Activated CD4-positive, alpha-beta T cell treated with anti-CD3 and anti-CD28 coated beads for 36 hours (primary cell): ENCODE data around the gene STUM. TPM values are rescaled to one million over a fixed set of nuclear protein-coding genes. Genes with fewer than 3 reads are reported as not detected.
"Not testable (repeated sequence)": the region's sequence is repeated elsewhere in the genome, so short reads cannot be mapped to it uniquely, and the experiment has no call there.

Source experiments
- ATAC-seq: fragments of 200-7000 bp; cut with Tn5 transposase; one replicate; pipeline ENCODE4 v1.10.0; 2021; ENCODE audit warnings: mild to moderate bottlenecking, moderate library complexity
- CTCF ChIA-PET: fragments of 350-600 bp; sonication (Branson Sonifier 250); formaldehyde crosslinking; loops from one replicate; lab custom pipeline; 2021; ENCODE audit warnings: antibody characterized with exemption; lab: Charles Lee
- POLR2A ChIA-PET: fragments of 350-600 bp; sonication (Branson Sonifier 250); formaldehyde crosslinking; loops from one replicate; lab custom pipeline; 2021; ENCODE audit warnings: antibody characterized with exemption, inconsistent platforms; lab: Charles Lee
- DNase-seq: peaks from one replicate; pipeline ENCODE4 v3.0.0-alpha.2; 2020
- H3K27ac Mint-ChIP-seq: one replicate; pipeline ENCODE4 v1.8.0; 2021; ENCODE audit warnings: mixed read lengths
- H3K27me3 Mint-ChIP-seq: one replicate; pipeline ENCODE4 v1.8.0; 2021; ENCODE audit warnings: mixed read lengths
- H3K36me3 Mint-ChIP-seq: one replicate; pipeline ENCODE4 v1.8.0; 2021; ENCODE audit warnings: low read depth, mixed read lengths
- H3K4me1 Mint-ChIP-seq: one replicate; pipeline ENCODE4 v1.8.0; 2021; ENCODE audit warnings: mixed read lengths
- H3K4me3 Mint-ChIP-seq: one replicate; pipeline ENCODE4 v1.8.0; 2021; ENCODE audit warnings: mild to moderate bottlenecking, moderate library complexity, mixed read lengths
- H3K9me3 Mint-ChIP-seq: one replicate; pipeline ENCODE4 v1.8.0; 2021; ENCODE audit warnings: low read depth, mixed read lengths
- intact Hi-C, 2 experiments: fragments of 100-400 bp; cut with DNase I in 1 of 2; cut with micrococcal nuclease in 1 of 2; formaldehyde crosslinking; loops; one replicate each; pipeline versions ENCODE4 v1.14.2 to v1.15.1; 2022 to 2024; cut with DNase I, micrococcal nuclease
- total RNA-seq, 2 experiments: library from RNA; stranded (reverse); gene quantifications; one replicate each; pipeline ENCODE4 v1.2.3, GENCODE V29; 2021

The STUM gene, protein sequence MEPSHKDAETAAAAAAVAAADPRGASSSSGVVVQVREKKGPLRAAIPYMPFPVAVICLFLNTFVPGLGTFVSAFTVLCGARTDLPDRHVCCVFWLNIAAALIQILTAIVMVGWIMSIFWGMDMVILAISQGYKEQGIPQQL
- not detected for total RNA-seq

DNA sequence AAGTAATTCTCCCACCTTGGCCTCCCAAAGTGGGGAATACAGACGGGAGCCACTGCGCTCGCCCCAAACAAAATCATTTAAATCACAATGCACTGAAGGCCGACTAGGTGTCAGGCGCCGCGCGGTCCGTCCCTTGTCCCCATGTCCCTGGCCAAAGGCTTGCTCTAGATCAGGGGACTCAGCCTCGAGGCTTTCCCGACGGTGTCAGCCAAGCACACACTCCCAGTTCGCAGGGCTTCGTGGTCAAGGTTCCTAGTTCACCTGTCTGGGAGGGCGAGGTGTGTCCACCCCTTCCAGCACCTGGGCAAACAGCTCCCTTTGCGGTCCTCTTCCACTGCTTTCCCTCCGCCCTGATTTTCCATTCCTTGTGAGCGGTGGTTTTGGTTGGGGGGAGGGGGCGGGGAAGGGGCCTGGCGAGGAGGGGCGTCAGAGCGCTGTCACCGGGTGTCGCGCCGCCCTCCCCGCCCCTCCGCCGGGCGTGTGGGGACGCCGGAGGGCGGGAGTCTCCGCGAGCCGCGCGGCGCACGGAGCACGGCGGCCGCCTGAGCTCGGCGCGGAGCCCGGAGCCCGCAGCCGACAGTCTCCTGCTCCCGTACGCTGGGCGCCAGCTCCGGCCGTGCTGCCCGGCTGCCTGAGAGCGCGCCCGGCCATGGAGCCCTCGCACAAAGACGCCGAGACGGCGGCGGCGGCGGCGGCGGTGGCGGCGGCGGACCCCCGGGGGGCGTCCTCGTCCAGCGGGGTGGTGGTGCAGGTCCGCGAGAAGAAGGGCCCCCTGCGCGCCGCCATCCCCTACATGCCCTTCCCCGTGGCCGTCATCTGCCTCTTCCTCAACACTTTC is at the start of gene STUM:
STUM (plus strand) TSS at position 509 of the 838 bp plus-strand sequence; CDS start at position 650, 141 bp downstream.
- ChIA-PET POLR2A (no interaction called here), CTCF (interaction anchor here (1.2 to 1.6 kb wide), 2 partner anchors 13 to 279 kb away, joined by 3 to 6 read pairs; no protein-coding TSS in a partner anchor)
- Mint-ChIP-seq H3K4me1 (peaks cover 14% of the 10 kb centered on the region), H3K9me3 (no peaks in the 10 kb centered on the region), H3K27ac (no peak within 1 kb of the TSS), H3K36me3 (no peaks in the 10 kb centered on the region), H3K27me3 (peaks cover 42% of the 10 kb centered on the region), H3K4me3 (peak within 1 kb of the TSS; percentile 56)
- intact Hi-C loops, result loop anchor here in 1 of 2 experiments (1.0 to 10.0 kb wide), 6 partner anchors 60 to 889 kb away; partner anchors contain the start of gene CDC42BPA
- DNase-seq (peak; percentile 42), ATAC-seq (peak; percentile 49)

DNA sequence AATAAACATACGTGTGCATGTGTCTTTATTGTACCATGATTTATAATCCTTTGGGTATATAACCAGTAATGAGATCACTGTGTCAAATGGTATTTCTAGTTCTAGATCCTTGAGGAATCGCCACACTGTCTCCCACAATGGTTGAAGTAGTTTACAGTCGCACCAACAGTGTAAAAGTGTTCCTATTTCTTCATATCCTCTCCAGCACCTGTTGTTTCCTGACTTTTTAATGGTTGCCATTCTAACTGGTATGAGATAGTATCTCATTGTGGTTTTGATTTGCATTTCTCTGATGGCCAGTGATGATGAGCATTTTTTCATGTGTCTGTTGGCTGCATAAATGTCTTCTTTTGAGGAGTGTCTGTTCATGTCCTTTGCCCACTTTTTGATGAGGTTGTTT is 48.9 kb upstream of the STUM start:
- H3K27ac Mint-ChIP-seq, H3K27me3 Mint-ChIP-seq, intact Hi-C loops, POLR2A ChIA-PET, ATAC-seq, CTCF ChIA-PET, DNase-seq, H3K4me1 Mint-ChIP-seq, H3K4me3 Mint-ChIP-seq, H3K9me3 Mint-ChIP-seq, H3K36me3 Mint-ChIP-seq: not testable (repeated sequence)

DNA sequence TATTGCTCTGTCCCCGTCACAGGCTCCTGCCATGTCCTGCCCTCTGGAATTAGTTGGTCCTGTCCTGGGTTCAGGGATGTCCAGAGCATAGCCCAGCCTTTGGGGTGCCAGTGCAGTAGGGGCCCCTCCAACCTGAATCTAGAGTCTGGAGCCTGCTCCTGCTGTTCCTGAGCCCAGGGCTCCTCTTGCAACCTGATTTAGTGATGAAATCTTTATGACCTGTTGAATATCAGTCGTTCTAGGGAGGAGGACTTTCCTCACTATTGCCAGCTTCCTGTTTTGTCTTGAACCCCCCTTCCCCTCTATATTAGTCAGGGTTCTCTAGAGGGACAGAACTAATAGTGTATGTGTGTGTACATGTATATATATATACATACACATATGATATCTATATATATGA is 42.5 kb upstream of the STUM start:
- no peaks in the 10 kb centered on the region for H3K4me1 Mint-ChIP-seq
- no peak overlapping the region for H3K27ac Mint-ChIP-seq
- H3K36me3 Mint-ChIP-seq, result no peaks in the 10 kb centered on the region
- peaks cover 14% of the 10 kb centered on the region for H3K27me3 Mint-ChIP-seq
- no peak overlapping the region for H3K4me3 Mint-ChIP-seq
- no peaks in the 10 kb centered on the region for H3K9me3 Mint-ChIP-seq
- DNase-seq (no peak), ATAC-seq (no peak)
- CTCF ChIA-PET, result no interaction called here
- intact Hi-C loops, result no loop called here
- POLR2A ChIA-PET, result no interaction called here

DNA sequence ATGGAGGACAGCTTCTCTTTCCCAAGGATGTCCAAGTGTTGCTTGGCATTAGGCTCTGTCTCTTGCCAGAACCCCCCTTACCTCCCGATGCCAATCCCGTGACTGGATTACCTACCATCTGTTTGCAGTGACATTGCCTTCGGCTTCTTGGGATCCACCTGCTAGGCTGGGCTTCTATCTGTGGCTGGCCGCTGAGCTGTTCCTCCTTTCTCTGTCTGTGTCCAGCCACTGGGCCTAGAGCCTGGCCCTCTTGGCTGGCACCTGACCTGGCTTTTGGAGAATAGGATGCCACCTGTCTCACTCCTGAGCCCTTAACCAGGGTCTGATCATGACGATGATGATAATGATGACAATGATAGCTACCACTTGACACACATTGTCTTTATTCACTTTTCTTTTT is 41.6 kb upstream of the STUM start:
- Mint-ChIP-seq H3K27me3 (peaks cover 14% of the 10 kb centered on the region), H3K4me1 (no peaks in the 10 kb centered on the region), H3K36me3 (no peaks in the 10 kb centered on the region), H3K4me3 (no peak overlapping the region), H3K9me3 (no peaks in the 10 kb centered on the region), H3K27ac (no peak overlapping the region)
- ATAC-seq (no peak), DNase-seq (no peak)
- intact Hi-C loops, result no loop called here
- CTCF ChIA-PET, result no interaction called here
- POLR2A ChIA-PET, result no interaction called here

DNA sequence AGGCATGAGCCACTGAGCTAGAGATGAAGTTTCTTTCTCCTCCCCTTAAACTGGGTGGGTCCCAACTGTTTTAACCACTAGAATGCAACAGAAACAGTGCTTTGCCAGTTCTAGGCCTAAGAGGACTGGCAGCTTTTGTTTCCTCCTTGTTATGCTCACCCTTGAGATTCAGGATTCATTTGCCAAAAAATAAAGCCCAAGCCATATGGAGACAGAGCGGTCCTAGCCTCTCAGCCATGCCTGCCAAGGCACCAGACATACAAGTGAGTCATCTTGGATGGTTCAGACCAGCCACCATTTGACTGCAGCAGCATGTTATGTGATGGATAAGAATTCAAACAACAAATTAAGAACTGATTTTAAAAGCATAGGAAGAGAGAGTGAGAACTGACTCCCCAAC is 38.1 kb upstream of the STUM start:
- Mint-ChIP-seq H3K4me1 (no peaks in the 10 kb centered on the region), H3K9me3 (no peaks in the 10 kb centered on the region), H3K4me3 (no peak overlapping the region), H3K36me3 (no peaks in the 10 kb centered on the region), H3K27ac (no peak overlapping the region), H3K27me3 (peaks cover 5% of the 10 kb centered on the region)
- intact Hi-C loops, result no loop called here
- ATAC-seq (no peak), DNase-seq (no peak)
- POLR2A ChIA-PET, result no interaction called here
- CTCF ChIA-PET, result no interaction called here

DNA sequence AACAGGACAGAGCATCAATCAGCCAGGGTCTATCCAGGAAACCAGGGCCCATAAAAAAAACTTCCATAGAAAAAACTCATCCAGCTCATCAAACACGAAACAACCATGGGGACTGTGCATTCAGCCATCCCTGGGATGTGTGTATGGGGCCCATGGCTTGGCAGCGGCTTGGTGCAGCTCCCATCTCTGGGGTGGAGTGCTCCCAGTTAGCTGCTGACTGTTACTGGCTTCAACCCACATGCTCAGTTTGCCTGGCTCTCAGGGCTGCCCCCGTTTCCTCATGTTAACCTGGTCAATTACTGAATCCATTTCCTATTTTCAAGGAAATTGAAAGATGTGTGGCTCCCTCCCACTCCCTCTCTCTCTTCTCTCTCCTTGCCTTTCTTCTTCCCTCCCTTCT is 37.3 kb upstream of the STUM start:
- no peak for DNase-seq
- no peaks in the 10 kb centered on the region for H3K36me3 Mint-ChIP-seq
- no peak overlapping the region for H3K27ac Mint-ChIP-seq
- ChIA-PET CTCF (interaction anchor here (0.7 kb wide), 1 partner anchor 350 kb away, joined by 3 read pairs; no protein-coding TSS in a partner anchor), POLR2A (interaction anchor here (0.6 kb wide), 1 partner anchor 90 kb away, joined by 5 read pairs; no protein-coding TSS in a partner anchor)
- H3K4me1 Mint-ChIP-seq, result no peaks in the 10 kb centered on the region
- H3K27me3 Mint-ChIP-seq, result peaks cover 5% of the 10 kb centered on the region
- no peaks in the 10 kb centered on the region for H3K9me3 Mint-ChIP-seq
- no peak for ATAC-seq
- no peak overlapping the region for H3K4me3 Mint-ChIP-seq
- intact Hi-C loops, result no loop called here

DNA sequence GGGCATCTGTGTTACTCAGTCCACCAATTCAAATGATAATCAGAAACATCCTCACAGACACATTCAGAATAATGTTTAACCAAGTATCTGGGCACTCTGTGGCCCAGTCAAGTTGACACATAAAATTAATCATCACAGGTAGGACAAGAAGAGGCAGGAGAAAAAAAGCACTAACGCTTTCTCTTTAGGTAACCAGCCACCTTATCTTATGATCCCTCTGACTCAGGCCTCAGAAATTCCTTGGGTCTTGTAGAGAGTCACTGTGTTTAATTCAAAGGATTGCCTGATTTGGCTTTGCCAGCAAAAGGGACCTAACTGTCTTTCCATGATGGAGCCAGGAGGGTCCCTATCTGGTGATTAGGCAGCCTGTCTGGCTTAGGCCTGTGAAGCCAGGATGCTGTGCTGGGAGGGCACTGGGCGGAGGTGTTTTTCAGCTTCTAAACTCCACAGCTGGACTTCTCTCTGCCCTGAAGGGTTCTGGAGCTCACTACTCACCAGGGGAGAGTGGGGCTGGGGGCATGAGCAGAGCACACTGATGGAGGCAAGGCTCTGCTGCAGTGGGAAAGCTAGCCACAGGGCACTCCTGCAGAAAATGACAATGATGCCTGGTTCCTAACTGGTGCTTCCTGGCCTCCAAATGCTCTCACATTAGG is 36.4 kb upstream of the STUM start:
- intact Hi-C loops, result no loop called here
- ChIA-PET CTCF (interaction anchor here (0.7 to 1.4 kb wide), 2 partner anchors 55 to 349 kb away, joined by 3 to 6 read pairs; no protein-coding TSS in a partner anchor), POLR2A (interaction anchor here (0.6 kb wide), 1 partner anchor 114 kb away, joined by 3 read pairs; no protein-coding TSS in a partner anchor)
- Mint-ChIP-seq H3K4me1 (no peaks in the 10 kb centered on the region), H3K36me3 (no peaks in the 10 kb centered on the region), H3K27ac (no peak overlapping the region), H3K27me3 (peaks cover 5% of the 10 kb centered on the region), H3K9me3 (no peaks in the 10 kb centered on the region), H3K4me3 (no peak overlapping the region)
- DNase-seq (no peak), ATAC-seq (no peak)

DNA sequence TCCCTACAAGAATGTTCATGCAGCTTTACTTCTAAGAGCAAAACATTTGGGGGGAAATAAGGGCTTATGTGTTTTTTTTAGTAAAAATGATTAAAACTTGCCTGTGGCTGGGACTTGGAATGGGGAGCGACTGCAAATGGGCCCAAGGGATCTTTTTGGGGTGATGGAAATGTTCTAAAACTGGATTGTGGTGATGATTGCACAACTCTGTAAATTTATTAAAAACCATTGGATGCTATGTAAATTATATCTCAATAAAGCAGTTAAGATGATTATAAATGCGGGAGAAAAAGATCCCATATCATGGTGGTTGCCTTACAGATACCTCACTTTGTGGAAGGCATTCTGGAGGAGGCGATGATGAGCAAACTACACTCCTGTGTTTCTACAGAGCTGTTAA is 30.2 kb upstream of the STUM start:
- Mint-ChIP-seq H3K9me3 (no peaks in the 10 kb centered on the region), H3K27me3 (peaks cover under 1% of the 10 kb centered on the region), H3K27ac (no peak overlapping the region), H3K36me3 (no peaks in the 10 kb centered on the region), H3K4me3 (no peak overlapping the region), H3K4me1 (no peaks in the 10 kb centered on the region)
- POLR2A ChIA-PET, result no interaction called here
- CTCF ChIA-PET, result no interaction called here
- ATAC-seq (no peak), DNase-seq (no peak)
- intact Hi-C loops, result no loop called here

DNA sequence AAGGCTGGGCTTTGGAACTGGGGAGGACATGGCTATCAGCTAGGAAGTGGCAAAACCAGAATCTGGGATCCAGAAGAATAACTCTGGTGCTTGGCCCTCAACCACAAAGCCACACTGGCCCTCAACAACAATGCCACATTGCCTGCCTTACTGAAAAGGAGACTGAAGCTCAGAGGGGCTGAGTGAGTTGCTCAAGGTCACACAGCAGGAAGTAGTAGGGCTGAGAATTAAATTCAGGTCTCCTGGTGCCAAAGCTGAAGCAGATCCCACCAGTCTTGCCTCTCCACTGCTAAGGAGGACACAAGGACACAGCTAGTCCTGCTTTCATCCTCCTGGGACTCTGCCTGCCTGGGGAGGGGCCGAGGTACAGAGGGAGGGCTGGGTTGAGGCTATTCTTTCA is 29.4 kb upstream of the STUM start:
- no peak overlapping the region for H3K27ac Mint-ChIP-seq
- intact Hi-C loops, result no loop called here
- ChIA-PET CTCF (interaction anchor here (0.8 to 1.4 kb wide), 3 partner anchors 25 to 43 kb away, joined by 3 to 4 read pairs (median 3); no protein-coding TSS in a partner anchor), POLR2A (no interaction called here)
- H3K9me3 Mint-ChIP-seq, result no peaks in the 10 kb centered on the region
- H3K36me3 Mint-ChIP-seq, result no peaks in the 10 kb centered on the region
- DNase-seq (no peak), ATAC-seq (no peak)
- H3K27me3 Mint-ChIP-seq, result peaks cover 1% of the 10 kb centered on the region
- no peak overlapping the region for H3K4me3 Mint-ChIP-seq
- no peaks in the 10 kb centered on the region for H3K4me1 Mint-ChIP-seq

DNA sequence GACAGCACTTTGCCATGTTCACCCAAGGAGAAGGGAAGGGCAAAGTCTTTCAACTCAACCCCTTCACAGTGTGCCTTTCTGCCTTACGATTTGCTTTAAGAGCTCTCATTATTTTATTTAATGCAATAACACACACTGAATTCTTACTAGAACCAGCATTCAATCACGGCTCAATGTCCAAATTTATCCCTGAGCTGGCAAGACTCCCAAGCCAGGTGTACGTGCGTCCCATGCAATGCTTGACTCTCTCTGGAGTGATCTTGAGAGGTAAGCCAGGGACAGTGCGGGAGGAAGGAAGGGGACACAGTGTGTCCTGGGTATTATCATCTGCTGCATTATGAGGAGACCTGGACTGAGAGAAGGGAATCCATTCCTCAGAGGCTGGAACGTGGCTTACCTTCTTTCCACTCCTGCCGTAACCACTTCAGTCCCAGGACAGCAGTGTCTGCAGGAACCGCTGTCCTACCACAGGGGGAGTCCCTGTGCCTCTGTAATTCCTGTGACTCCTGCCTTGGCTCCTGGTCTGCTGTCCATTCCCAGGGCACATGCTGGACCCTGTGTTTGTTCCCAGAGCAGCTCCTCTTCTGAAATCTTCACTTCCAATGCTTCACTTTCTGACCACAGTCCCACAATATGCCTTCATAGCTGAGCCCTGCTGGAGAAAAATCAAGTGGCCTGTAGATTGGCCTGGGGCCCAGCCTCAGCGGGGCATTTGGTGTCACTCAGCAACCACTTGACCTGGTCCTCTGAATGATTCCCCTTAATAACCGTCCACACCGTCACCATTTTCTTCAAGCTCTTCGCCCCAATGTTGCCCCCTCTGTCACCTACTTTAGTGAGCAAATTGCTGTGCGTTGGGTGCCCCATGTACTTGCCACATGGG is 28.6 kb upstream of the STUM start:
- Mint-ChIP-seq H3K27me3 (peaks cover 1% of the 10 kb centered on the region), H3K36me3 (no peaks in the 10 kb centered on the region), H3K4me1 (no peaks in the 10 kb centered on the region), H3K4me3 (no peak overlapping the region), H3K9me3 (peaks cover 4% of the 10 kb centered on the region), H3K27ac (no peak overlapping the region)
- ATAC-seq, result no peak
- intact Hi-C loops, result no loop called here
- POLR2A ChIA-PET, result no interaction called here
- DNase-seq, result no peak
- CTCF ChIA-PET, result interaction anchor here (0.8 to 1.4 kb wide), 3 partner anchors 24 to 42 kb away, joined by 3 to 4 read pairs (median 3); no protein-coding TSS in a partner anchor
